K562 (cell line): ENCODE measurements around the gene CNPY3. TPM values are rescaled to one million over a fixed set of nuclear protein-coding genes. Genes with fewer than 3 reads are reported as not detected.

Experiments used
- AFF1 ChIP-seq, 2 experiments: fragments of 450-650 bp; IDR thresholded peaks; 2 replicates each; pipeline ENCODE4 v1.6.1; 2018; ENCODE audit warnings: mild to moderate bottlenecking in 2 of 2, low read depth in 1 of 2; ENCODE audit not compliant: partially characterized antibody in 2 of 2
- ARID4B ChIP-seq: sonication (generic); formaldehyde crosslinking; IDR thresholded peaks from 2 replicates; pipeline ENCODE4 v1.8.0; 2022; ENCODE audit warnings: mild to moderate bottlenecking, missing genetic modification reagents
- BCOR ChIP-seq: fragments of 450-650 bp; IDR thresholded peaks from 2 replicates; pipeline ENCODE4 v1.6.1; 2016
- BHLHE40 ChIP-seq: IDR thresholded peaks from 2 replicates; pipeline ENCODE4 v1.6.1; 2011; ENCODE audit warnings: low read length, improper control_type of control experiment
- CREB3 ChIP-seq: fragments of 450-650 bp; conservative IDR thresholded peaks from 2 replicates; pipeline ENCODE4 v1.6.1; 2016; ENCODE audit warnings: missing genetic modification characterization, low read depth, mild to moderate bottlenecking, missing compliant biosample characterization, moderate library complexity
- CTBP1 ChIP-seq: fragments of 450-650 bp; IDR thresholded peaks from 2 replicates; pipeline ENCODE4 v1.6.1; 2016; ENCODE audit warnings: borderline replicate concordance
- CTCF ChIP-seq, 3 experiments: IDR thresholded peaks in 2 of 3; conservative IDR thresholded peaks in 1 of 3; 2 replicates each; pipeline ENCODE4 v1.5.1; 2011 to 2012; ENCODE audit warnings: low read length in 3 of 3, mild to moderate bottlenecking in 3 of 3, control low read depth in 2 of 3, improper control_type of control experiment in 1 of 3, inconsistent platforms in 1 of 3, low read depth in 1 of 3, mixed read lengths in 1 of 3, moderate library complexity in 1 of 3; ENCODE audit not compliant: insufficient read depth in 2 of 3
- ELK1 ChIP-seq: sonication (generic); formaldehyde crosslinking; IDR thresholded peaks from 2 replicates; pipeline ENCODE4 v1.8.1; 2022; ENCODE audit warnings: missing genetic modification reagents
- NRF1 ChIP-seq, 2 experiments: fragments of 450-650 bp; IDR thresholded peaks in 1 of 2; conservative IDR thresholded peaks in 1 of 2; 2 replicates each; pipeline ENCODE4 v1.6.1; 2014; ENCODE audit warnings: mild to moderate bottlenecking in 2 of 2
- polyA plus RNA-seq, 8 experiments: library from polyadenylated mRNA; depleted of rRNA in 4 of 8; stranded (reverse) in 5 of 8; unstranded in 3 of 8; fragments of >200 nt; fragmentation: Nextera tagmentation in 2 of 8; fragmentation: Illumina TruSeq in 1 of 8; extraction: Ambion mirVana in 2 of 8; extraction: Trizol in 1 of 8; gene quantifications; 2 replicates each; pipeline versions ENCODE4 v1.2.1 to v1.2.3, GENCODE V29; 2011 to 2014; ENCODE audit warnings: inconsistent platforms in 1 of 8, missing spikeins in 1 of 8
- total RNA-seq, 7 experiments: library from RNA; depleted of rRNA in 6 of 7; stranded (reverse); fragments of >200 nt in 6 of 7; fragmentation: Illumina TruSeq in 2 of 7; extraction: Trizol in 2 of 7; gene quantifications; 2 replicates each; pipeline versions ENCODE4 v1.2.1 to v1.2.3, GENCODE V29; 2011 to 2021; ENCODE audit warnings: low replicate concordance in 1 of 7

Gene CNPY3
- total and polyA plus RNA-seq, 9 of the 15 experiments (the other 6 are each of a cell fraction or from before 2014, with no cell fraction given), result 2.4 to 37.4 (median 21.2) TPM

- TF ChIP-seq BHLHE40 (peak; percentile 97), AFF1 (IDR thresholded peaks at IDR 0.05; ENCODE audit: low read depth in 1 of 2, partially characterized antibody in 2 of 2) (peak in 1 of 2 experiments; percentile 90), NRF1 (conservative IDR thresholded peaks at IDR 0.05 in 1 of 2, IDR thresholded peaks at IDR 0.05 in 1 of 2) (peak; percentile 93 to 94), BCOR (peak; percentile 29; the same call in 1 of the 2 replicates), CTBP1 (peak; percentile 92), ARID4B (peak; percentile 95), CREB3 (tag) (0 out of 2 replicates have a peak, but pooled peaks have one; percentile 28), CTCF (IDR thresholded peaks at IDR 0.05 in 2 of 3, conservative IDR thresholded peaks at IDR 0.05 in 1 of 3; ENCODE audit: insufficient read depth in 2 of 3, low read depth in 1 of 3, low read length in 3 of 3) (peak in 2 of 3 experiments; percentile 15 to 36; a peak in 2 of 6 replicates), ELK1 (no peak)
Measured at GRCh38 chr6:42928986-42929820, at the start of gene CNPY3 (continued).
